ACHN (cell line): ENCODE data around the gene TMEM204.

Experiments
- DNase-seq: peaks from one replicate; pipeline ENCODE4 v3.0.0-alpha.2; 2015
- in situ Hi-C: cut with HindIII; loops from 2 replicates; pipeline ENCODE4 v1.10.0; 2017; ENCODE audit warnings: low sequenced_read_pairs, low pct_ligation_motif_present, low pct_unique_long_range_greater_than_20kb

The TMEM204 gene

DNA sequence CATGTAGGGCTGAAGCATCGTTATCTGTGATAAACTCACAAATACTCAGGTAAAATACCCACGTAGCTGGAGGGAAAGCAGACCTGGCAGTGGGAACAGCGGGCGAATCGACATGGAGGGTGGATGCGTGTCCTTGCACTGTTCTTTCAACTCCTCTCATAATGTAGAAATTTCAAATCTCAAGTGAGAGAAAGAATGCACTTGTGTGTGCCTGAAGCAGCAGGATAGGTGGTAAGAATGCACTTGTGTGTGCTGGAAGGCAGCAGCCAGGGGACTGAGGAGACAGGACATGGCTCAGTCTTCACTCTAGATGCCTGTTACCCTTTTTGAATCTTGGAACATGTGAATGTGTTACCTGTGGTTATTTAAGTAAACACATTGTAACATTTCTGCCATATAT is 68.0 kb downstream of the TMEM204 start:
- in situ Hi-C loops: no loop called here
- no peak for DNase-seq

DNA sequence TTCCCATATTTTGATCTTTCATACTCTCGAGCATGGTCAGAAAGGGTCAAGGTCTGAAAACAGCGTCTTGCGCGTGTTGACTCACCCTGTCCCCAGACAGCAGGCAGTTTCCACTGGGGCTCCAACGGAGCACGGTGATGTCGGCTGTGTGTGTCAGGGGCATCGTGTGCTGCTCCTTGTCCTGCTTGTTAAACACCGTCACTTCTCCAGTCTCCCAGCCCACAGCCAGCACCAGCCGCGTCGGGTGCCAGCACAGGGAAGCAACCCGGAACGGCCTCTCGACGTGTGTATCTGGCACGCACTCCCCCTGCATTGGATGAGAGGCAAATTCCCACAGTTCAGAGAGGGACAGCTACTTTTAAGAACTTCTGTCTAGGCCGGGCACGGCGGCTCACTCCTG is 68.8 kb downstream of the TMEM204 start:
- no peak for DNase-seq
- in situ Hi-C loops: no loop called here
